ENCODE measurements around the gene CYP19A1.

The CYP19A1 gene

DNA sequence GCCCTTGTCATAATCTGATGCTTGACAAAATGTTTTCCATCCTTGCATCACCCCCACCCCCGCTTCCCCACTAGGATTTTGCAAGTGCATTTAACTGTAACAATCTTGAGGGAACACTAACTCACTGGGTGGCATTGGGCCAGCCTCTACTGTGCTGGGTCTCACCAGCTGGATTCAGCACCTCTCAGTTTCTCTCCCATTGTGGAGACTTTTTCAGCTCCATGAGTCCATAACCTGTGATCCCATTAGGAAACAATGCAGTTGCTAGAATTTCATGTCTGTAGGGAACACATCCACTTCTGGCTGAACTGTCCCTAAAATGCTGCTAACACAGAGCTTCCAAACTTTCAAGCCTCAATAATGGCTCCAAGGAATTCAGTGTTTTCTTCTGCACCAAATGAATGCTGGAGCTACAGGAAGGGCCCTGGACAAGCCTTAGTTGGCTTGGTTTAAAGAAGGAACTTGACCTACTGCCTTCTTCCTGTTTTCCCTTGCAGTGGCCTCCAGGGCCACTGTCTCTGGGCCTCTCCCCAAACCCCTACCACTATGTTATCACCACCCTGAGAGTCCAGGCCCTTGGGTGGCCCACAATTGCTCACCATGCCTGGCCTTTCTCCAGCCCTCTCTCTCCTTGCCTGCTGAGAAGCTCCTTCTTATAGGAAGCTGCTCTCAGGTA, 15.6 kb downstream of the CYP19A1 start:
- no peak for DNase-seq

DNA sequence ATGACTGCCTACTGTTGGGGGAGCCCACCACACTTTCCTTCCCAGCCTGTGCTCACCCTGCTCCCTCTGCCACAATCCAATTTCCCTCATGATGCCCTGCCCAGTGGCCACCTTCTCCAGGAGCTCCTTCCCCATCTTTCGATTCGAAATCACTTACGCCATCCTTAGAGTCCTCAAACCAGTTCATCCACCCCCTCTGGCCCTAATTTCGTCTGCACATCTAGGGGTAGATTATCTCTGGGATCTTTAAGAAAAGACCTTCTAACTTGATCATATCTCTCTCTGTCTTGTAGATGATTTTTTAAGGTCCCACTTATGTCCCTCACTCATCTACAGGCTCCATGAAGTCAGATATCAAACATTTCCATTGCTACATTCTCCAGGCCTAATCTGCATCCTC, 17.1 kb downstream of the CYP19A1 start:
- no peak for DNase-seq

DNA sequence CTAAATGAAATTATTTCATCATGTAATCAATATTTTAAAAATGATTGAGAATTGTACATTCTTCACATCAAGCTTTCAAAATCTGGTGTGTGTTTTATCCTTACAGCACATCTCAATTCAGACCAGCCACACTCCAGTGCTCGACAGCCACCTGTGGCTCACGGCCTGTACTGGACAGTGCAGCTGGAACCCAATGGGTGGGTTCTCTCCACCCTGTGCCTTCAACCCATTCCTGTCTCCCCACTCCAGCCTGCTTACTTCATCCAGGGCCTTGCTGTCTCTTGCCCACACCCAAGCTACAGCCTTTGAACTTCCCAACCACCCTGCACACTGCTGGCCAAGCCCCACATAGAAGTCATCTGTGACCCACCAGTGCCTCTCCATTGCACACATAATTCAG, 17.6 kb downstream of the CYP19A1 start:
- no peak for DNase-seq

DNA sequence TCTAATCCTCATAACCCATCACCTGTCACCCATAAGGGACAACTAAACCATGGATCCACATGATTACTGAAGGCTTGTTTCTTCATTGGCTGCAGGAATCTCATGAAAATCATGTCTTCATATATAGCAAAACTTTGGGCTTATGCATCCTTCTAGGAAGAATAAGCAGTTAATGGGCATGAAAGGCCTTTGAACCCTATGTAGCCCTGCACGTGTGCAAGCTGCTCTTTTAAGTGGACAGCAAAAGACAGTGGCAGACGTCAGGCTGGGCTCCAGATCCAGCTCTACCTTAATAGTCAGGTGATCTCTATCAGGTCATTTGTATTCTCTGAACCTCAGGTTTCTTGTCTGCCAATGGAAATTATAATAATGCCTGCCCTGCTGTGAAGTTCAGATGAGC, 18.9 kb downstream of the CYP19A1 start:
- no peak for DNase-seq

DNA sequence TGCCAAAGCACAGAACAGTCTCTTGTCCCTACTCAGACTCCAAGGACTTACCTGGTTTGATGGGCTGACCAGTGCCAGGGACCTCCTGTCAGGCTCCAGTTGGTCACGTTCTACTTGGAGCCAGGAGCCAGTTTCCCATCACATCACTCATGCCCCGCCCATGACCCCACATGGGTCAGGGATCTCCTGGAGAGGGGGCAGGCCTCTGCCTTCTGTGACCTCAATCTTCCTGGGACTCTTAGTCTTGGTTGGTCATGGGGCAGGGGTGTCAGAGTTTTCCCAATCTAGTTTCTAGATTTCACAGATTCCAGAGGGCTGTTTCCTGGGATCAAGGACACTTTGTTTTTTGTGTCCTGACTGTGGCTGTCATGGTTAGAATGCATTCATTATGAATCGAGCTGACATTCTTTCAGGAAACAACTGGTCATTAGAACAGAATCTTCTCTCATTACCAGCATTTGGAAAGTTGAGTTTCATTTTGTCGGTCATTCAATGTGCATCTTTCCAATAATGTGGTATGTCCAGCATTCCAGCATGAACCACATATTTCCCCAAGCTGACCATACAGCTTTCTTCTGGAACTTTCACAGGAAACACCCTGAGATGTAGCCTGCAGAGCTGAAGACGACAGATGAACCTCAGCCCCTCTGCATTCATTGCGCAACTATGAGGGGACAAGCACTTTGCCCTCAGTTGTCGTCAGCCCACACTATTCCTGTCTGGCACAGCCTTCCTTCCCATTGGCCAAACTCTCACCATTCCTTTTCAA, 19.8 kb downstream of the CYP19A1 start:
- no peak for DNase-seq

DNA sequence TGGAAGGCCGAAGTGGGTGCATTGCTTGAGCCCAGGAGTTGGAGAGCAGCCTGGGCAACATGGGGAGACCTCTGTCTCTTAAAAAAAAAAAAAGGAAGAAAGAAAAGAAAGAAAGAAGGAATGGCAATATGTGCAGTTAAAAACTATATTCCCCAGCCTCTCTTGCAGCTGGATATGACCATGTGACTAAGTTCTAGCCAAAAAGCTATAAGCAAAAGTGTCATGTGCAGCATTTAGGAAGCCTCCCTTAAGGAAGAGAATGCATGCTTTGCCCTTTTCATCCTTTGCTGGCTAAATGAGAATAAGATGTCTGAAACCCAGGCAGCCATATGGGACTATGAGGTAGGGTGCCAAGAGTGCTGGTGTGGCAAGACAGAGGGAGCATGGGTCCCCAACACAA, 21.8 kb downstream of the CYP19A1 start:
- no peak for DNase-seq

DNA sequence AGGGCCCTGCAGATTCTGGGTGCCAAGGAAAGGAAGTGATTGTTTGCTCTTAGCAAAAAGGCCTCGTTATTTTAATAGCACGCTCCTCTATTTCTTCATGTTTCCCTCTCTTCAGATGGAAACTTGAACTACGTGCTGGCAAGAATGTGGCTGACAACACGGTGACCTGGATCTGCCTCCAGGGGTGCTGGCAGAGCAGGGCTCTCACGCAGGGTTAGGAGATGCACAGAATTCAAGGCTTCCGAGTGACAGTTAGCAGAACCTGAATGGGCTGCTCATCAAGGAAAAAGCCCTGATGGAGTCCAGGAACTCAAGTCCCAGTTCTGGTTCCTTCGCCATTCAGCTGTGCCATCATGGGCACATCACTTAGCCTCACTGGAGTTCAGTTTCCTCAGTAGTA, 22.7 kb downstream of the CYP19A1 start:
- no peak for DNase-seq

DNA sequence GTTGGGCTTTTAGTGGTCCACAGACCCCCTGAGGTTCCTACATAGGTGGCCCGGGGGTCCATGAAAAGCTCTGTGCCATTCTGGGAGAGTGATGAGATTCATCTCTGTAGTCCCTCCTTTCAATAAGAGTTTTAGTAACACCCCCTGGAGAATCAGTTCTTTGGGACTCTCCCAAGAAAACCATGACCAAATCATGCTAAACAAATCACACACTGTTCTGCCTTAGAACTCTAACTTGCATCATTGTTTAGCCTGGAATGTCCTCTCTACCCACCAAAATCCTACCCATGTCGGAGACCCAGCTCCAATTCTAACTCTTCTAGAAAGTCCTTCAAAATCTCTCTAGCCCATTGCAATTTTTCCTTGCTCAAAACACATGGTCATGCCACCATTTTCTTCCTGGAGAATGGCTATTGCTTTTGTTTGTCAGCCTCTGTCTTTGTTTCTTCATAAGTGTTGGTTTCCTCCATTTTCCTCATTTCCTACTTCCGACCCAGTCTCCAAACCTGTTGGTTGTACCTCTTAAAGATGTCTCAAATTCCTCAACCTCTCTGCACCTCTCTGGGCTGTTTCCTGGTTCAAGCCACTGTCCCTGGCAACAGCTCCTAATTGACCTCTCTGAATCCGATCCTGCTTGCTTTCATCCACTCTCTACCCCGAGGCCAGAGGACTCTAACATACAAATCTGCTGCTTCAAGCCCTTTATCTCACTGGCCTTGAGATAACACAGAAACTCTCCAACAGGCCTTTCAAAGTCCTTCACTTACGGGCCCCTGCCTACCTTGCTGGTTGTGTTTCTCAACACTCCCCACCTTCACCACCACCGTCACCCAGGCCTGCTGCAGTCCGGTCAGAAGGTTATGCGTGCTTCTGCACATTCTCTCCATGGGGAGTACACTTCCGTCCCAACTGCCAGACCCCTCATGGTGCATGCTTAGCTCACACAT, 23.7 kb downstream of the CYP19A1 start:
- DNase-seq, result no peak

DNA sequence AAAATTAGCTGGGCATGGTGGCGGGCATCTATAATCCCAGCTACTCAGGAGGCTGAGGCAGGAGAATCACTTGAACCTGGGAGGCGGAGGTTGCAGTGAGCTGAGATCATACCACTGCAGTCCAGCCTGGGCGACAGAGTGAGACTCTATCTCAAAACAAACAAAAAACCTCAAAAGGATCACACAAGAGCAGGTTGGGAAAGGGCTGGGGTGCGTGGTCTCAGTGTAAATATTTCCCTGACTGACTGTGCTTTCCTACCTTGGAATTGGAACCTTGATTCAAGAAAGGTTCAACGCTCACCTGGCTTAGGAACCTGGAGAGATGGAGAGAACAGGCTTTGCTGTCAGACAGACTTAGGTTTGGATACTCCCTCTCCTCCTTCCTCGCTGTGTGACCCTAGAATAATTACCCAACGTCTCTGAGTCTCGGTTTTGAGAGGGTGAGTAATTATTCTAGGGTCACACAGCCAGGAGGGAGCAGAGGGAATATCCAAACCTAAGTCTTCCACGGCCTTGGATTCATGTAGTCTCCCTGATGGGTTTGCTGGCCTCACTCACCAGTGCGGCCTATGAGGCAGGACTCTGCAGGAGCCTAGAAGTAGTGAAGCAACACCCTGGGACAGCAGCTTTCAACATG, 24.6 kb downstream of the CYP19A1 start:
- no peak for DNase-seq

DNA sequence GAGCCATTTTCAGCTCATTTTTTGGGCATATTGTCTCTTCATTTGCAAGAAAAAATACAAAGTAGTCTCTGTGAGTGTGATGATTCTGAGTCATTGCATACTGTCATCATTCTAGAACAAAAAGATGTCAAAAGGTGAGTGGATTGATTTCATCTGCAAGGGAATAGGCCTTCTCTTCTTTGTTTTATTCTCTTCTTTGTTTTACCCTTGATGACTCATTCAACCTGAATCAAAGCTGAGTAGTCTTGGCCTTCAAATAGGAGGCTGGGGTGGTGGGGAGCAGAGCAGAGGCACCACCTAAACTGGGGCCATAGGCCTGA, 25.4 kb downstream of the CYP19A1 start:
- no peak for DNase-seq

DNA sequence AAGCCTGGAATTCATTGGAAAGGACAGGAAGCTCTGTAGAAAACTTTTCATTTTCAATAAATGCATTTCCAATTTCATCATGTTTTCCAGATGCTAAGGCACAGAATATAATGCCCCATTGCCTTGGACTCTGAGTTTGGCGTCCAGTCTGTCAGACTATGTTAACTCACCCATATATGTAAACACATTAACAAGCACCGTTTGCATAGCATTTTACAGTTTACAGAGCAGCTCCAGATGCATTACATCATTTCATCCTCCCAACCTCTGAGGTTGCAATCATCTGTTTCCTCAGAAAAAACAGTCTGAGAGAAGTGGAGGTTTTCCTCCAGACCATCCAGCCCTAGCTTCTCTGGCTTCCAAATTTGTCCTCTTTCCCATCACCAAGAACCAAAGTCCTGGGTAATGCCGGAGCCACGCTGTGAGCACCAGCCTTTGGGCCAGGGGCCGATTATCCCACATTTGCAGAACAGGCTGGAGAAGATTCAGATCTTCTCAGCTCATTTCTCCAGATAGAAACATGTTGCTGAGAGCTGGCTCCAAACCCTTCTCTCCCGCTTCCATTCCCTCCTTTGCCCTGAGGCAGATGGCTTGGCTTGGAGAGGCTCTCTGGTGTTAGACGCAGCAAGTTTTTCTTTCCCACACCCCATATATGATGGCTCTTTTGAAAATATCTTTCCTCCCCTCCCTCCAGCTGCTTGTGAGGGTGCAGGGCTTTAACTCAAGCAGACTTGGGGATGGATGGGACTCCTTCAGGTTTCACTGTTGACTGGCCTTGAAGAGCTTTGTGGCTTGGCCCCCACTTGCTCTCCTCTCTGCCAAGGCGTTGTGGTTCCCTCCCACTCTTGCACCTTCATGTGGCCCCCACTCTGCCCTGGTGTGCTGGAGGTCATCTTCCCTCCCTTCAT, 26.0 kb downstream of the CYP19A1 start:
- DNase-seq, result peak; percentile 20

DNA sequence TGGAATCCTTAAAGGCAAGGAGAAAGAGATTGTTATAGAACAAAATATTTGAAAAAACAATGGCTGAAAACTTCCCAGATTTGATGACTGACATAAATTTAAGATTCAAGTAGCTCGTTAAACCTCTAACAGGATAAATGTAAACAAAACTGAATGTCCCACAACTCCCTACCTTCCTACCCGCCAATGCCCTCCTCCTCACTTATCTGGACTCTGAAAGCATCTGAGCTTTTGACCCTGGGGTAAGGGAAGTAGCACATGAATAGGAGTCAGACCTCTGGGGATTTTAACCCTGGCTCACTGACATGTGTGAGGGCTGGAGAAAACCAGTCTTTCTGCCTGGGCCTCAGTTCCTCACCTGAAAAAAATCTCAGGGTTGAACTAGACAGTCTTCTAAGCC, 26.9 kb downstream of the CYP19A1 start:
- DNase-seq, result no peak

DNA sequence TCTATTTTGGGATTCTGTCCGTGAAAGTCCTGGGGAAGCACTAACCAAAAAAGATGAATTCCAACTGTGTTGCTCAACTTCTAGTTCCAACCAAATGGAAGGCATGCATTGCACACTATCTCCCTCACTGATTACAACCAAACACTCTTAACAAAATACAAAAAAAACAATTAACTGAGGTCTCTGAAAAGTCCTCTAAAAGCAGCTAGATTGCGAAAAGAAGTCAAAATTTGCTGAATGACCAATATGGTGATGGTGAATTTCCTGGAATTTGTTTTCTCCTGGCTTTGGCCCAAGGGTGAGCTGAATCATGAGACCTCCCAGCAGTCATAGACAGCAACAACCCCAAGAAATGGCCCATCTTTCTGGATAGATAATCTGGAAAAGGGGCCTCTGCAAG, 28.3 kb downstream of the CYP19A1 start:
- DNase-seq, result no peak

DNA sequence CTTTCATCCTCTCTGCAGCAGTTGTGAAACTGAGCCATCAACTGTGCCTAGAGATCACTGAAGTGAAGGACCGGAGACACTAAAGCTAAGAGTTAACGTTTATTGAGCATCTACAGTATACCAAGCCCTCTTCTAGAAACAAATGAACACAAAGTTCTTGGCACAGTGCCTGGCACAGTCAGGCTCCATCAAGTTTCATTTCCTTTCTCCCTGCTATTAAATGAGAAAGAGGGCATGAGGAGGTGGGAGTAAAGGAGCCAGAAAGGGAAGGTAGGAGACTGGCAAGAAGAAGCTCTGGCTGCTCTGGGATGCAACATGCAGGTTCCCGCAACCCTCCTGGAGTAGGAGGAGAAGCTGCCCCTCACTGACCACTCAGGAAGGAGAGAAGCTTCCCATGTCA, 30.6 kb downstream of the CYP19A1 start:
- DNase-seq, result no peak

DNA sequence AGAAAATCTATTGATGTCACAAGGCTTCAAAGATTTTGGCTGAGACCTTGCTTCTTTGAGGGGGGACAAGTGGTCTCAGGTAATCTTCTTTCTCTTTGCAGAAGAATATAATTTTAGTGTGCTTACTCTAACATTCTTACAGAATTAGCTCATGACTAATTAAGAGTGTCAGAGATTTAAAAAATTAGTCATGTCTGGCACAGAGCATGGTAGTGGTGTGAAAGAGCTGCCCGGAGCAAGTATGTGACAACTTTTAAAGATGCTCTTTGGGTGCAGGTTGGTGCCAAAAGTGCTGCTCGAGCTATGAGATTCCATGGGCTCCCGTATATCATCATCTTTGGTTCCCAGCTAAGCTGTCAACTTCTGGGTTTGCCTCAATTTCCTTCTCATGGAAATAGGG, 31.1 kb downstream of the CYP19A1 start:
- no peak for DNase-seq

DNA sequence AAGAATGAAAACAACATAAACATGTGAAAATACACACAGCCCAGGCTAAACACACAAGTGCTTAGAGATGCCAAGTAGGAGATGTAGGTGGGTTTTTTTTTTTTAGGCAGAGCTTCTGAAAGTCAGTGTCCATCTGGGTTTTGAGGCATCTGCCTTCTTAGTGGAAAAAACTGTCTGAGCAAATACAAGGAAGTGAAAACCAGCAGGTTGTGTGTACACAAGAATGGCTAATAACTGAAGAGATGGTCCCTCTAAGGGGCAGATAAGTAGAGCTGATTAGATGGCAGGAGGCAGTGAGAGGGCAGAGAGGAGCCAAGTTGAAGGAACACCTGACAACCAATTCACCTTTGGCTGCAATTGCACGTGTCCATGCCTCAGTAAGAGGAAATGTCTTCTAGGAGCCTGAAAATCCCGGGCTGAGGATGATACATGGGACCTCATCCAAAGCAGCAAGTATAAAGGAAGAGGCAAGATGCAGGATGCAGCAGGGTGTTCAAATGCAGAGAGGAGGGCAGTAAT, 34.9 kb downstream of the CYP19A1 start:
- DNase-seq, result no peak

DNA sequence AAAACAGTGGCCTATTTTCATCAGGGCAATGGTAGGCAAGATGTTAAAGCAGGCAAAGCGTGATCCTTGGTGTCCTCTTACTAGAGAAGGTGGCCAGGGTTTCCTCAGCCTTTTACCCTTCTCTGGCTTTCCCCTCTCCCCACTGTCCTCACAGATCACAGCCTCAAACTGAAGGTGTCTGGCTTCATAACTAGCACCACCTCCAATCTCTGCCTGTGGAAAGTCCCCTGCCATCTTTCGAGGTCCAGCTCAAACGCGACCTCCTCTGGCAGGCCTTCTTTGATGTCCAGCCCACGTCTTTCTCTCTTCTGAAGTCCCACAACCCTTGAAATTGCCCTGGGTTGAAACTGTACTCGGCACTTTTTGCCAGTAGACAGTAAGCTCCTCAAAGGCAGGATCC, 35.9 kb downstream of the CYP19A1 start:
- DNase-seq, result no peak

DNA sequence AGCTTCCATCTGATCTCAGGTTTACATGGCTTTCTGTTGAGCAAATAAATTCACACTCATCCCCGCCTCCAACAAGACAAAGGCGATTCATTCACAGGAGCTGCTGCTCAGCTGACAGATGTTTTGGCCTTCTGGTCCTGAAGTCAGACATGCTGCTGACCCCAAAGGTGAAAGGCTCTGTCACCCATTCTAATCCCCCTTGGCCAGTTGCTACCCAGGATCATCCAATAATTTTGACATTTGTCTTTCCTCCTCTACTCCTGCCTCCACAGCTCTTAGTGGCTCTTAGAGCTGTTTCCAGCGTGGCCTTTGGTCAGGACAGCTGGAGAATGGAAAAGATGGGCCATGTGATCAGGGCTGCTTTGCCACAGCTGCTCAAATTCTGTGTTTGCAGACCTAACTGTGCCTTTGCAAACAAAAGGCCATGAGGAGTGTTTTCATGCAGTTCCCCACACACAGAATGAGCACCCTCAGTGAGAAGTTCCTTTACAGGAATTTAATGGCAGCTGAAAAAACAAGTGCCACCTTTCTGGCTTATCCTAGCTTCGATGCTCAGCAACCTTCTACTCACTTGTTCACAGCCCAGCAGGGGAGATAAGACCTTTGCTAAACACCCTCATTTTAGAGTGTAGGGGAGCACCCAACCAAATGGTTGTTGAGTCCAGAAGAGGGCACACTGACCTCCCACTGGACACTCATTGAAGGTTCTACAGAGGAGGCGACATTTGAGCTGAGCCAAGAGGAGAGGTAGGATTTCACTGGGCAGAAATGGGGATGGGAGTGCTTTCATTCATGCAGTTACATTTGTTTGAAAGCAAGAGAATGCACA, 39.0 kb downstream of the CYP19A1 start:
- peak; percentile 88 for DNase-seq

DNA sequence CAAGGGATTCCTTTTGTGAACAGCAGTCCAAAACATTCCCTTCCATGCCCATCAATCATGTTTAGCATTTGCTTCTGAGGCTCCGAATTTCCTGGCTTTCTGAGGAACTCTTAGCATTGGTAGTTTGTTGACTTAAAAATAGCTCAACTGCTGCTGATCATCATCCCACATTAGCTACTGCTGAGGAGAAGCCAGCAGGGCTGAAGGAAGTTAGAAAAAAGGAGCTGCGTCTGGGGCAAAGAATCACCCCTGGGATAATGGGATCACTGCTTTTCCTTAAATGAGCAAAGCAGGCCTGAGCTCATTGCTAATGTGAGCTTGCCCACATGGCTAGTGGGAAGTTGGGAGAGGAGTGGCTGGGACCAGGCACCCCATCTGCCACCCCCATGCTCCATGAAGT, 39.8 kb downstream of the CYP19A1 start:
- no peak for DNase-seq

DNA sequence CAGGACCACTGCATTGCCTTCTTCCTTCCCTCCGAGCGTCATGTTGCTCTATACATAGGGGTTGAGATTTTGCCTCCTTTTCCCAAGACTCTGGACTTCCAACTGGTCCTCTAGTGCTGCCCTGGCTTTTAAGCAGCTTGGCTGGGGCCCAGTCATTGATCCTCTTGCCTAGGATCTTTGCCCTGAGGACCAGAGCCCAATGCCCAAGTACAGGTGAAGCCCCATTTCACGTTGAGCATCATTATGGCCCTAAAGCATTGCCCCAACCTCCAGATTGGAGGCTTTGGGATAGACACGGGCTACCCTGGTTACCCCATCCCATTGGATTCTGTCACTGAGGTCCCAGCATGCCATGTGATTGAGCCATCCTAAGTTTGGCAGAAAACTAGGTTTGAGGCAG, 47.7 kb downstream of the CYP19A1 start:
- no peak for DNase-seq

DNA sequence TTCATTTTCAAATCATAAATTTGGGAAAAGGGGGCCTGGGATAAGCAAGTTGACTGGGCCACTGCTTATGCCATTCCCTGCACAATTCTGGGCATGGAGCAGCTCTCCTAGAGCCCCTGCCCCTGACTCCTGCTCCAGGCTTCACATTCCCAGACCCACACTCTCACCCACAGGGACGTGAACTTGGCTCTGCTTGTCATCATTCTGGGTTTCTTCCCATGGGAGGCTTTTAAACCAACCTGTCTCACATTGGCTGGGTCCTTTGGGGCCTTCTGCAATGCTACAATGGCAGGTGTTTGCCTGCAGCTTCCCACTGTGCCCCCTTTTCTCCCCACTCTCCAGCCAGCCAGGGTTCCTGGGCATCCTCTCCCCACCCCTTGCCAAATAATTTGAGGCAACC, 49.1 kb downstream of the CYP19A1 start:
- DNase-seq, result no peak

Data from NCI-H774 (cell line).